HG02798 (cell line): ENCODE results near the gene CYBA.

Experiments used
- ATAC-seq: cut with Tn5 transposase; IDR thresholded peaks from one replicate; pipeline ENCODE4 v1.9.1; 2021; ENCODE audit warnings: mild to moderate bottlenecking; ENCODE audit not compliant: unreplicated experiment, poor library complexity

The CYBA gene

DNA sequence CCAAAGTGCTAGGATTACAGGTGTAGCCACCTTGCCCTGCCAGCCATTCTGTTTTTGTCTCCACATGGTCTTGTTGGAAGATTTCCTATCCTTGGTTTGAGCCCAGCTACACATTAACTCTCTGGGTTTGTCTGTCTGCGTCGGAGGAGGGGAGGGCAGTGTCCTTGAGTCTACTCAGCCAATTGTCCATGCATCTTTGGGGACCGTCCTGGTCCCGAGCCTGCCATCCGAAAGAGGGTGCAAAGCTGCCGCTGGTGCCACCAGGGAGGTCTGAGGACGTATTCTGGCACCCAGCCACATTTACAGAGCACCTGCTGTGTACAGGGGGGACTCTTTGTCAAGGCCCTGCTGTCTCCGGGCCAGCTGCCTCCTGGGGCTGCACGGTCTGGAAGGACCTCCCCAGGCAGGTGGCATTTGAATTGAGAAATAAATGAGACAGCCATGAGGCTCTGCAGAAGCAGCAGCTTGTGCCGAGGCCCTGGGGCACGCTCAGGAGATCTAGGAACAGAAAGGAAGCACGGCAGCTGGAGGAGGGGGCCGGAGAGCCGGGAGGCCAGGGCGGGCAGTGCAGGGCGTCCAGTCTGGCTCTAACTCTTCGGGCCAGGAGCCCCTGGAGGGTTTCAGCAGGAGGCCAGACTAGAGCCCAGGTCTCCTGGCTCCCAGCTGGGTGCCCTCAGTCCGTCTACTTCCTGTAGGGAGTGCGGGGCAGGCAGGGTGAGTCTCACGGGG is 1.5 kb downstream of the CYBA start:
- no peak for ATAC-seq

- ATAC-seq = no peak
Observed at GRCh38 chr16:88647178-88648070, 3.4 kb downstream of the CYBA start.

- no peak for ATAC-seq
Observed at GRCh38 chr16:88646345-88647034, 4.4 kb downstream of the CYBA start.

GRCh38 chr16:88645941-88646340 is 4.9 kb downstream of the CYBA start:
- ATAC-seq = no peak

DNA sequence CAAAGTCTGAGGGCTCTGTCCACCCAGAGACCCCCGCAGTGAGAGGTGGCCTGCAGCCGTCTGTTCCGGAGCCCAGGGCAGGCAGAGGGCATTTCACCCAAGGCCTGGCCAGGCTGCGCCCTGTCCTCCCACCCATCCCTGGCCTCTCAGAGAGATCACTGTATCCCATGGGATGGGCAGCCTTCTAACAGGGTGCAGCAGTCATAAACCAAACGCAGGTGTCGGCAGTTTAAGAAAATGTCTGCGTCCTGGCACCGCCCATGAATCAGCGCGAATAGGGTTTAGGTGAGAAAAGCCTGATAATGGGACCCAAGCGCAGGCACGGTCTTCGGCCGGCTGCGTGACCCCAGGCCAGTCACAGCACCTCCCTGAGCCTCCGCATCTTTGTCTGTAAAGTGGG is 5.4 kb downstream of the CYBA start:
- no peak for ATAC-seq

DNA sequence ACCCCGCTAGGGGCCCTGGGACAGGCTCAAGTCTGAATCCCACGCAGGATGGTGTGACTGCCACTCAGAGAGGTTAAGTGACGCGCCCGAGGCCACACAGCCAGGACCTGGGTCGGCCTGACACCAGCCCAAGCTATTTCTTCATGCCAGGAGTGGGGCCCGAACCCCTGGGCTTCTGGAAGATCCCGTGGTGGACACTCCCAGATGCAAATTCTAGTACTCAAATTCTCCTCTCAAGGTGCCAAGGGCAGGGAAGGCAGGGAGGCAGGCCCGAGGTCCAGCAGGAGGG is 7.3 kb downstream of the CYBA start:
- no peak for ATAC-seq

GRCh38 chr16:88642881-88643643 is 7.8 kb downstream of the CYBA start:
- no peak for ATAC-seq

DNA sequence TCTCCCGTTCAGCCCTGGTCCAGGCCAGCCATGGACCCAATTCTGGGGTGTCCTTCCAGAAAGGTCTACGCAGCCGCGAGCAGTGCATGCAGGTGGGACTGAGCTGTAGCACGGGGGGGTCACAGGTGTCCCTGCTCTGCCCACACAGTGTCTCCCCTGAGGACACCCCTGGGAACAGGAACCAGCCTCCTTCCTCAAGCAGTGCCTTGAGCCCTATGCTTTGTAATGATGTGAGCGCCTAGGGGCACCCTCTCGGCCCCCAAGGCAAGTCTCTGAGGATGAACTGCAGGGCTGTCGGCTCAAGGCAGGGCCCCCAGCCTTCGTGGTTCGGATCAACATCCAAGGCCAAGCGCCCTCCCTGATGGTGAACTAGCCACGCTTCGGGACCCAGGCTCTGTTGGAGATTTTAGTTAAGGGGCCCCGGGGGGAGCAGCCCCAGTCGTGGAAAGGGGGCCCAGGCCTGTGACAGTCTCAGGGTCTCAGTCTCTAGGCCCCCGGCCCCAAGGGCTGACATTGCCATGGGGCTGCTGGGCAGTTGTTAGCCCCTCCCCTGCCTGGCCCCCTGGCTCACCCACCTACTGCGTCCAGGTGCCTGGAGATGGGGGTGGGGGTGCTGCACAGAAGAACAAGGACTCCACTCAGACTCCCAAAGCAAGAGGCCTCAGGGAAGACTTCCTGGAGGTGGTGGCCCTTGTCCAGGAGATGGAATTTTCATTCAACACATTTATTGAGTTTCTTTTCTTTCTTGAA is 10.2 kb downstream of the CYBA start:
- ATAC-seq = no peak

DNA sequence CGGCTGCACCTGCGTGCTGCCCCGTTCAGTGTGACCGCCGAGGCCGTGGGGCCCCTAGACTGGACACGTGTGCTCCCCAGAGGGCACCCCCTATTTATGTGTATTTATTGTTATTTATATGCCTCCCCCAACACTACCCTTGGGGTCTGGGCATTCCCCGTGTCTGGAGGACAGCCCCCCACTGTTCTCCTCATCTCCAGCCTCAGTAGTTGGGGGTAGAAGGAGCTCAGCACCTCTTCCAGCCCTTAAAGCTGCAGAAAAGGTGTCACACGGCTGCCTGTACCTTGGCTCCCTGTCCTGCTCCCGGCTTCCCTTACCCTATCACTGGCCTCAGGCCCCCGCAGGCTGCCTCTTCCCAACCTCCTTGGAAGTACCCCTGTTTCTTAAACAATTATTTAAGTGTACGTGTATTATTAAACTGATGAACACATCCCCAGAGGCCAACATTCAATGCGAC is 10.8 kb downstream of the CYBA start:
- no peak for ATAC-seq

GRCh38 chr16:88639231-88640038 is 11.4 kb downstream of the CYBA start:
- no peak for ATAC-seq

DNA sequence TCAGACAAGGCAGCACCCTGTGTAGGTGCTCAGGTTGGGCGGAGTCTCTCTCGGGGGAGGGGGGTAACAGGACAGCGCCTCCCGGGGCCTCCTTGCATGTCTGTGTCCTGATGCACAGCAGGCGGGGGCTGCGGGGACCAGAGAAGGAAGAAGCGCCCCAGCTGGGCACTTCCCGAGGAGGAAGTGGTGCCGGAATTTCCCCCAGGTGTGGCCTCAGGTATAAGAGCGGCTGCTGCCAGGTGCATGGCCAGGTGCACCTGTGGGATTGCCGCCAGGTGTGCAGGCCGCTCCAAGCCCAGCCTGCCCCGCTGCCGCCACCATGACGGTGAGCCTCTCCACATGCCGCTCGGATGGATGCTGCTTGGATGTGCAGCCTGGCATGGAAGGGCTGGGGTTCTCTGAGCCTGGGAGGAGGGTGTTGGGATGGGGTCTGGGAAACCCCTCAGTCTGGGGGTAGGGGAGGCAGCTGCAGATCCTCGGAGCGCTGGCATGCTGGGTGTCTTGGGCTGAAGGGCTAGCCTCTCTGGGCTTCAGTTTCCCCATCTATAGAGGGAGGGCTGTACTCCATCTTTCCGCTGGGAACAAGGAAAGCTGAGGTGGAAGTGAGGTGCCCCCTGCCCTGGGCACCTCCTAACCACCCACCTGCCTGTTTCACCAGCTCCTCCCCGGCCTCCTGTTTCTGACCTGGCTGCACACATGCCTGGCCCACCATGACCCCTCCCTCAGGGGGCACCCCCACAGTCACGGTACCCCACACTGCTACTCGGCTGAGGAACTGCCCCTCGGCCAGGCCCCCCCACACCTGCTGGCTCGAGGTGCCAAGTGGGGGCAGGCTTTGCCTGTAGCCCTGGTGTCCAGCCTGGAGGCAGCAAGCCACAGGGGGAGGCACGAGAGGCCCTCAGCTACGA is 12.3 kb downstream of the CYBA start, which contains the start of gene IL17C:
Gene IL17C (plus strand): TSS at position 250 of the 908 bp plus-strand sequence. CDS start 70 bp downstream, at position 320.
- no peak for ATAC-seq

- no peak for ATAC-seq
Observed at GRCh38 chr16:88636488-88637265, 14.2 kb downstream of the CYBA start.

- no peak for ATAC-seq
Observed at GRCh38 chr16:88635671-88636319, 15.1 kb downstream of the CYBA start.

- no peak for ATAC-seq
Observed at GRCh38 chr16:88634994-88635670, 15.7 kb downstream of the CYBA start.

DNA sequence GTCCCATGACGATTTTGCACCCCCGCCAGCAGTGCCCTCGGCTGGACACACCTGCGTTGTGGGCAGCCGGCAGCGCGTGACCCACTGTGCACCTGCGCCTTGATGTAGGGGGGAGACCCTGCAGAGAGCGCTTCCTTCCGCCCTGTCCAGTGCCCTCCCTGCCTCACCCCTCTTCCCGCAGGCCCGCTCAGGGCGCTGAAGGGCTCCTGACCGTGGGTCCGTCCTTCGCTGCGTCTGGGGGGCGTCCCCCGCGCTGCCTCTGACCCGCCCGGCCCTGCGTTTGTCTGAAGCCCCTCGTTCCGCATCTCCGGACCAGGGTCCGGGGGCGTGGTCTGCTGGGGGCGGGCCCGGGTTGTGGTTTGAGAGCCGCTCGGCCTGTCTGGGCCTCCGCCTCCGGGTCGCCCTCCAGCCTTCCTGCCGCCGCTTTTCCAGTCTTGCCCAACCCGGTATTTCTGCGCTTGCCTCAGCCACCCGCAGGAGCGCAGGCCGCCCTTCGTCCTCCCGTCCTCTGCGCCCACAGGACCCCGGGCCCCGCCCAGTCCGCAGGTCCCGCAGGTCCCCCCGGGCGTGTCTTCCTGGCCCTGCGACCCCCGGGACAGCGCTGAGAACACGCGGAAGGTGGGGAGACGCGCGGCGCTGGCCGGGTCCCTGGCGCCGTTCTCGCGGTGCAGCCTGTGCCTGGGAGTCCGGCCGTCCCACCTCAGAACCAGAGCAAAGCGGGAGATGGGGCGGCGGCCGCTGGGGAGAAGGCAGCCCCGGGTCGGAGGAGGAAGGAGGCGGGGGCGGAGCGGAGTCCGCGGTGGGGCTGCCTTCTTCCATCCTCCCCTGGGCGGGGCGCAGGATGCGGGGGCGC is 16.5 kb downstream of the CYBA start:
- peak; percentile 46 for ATAC-seq
